NB4 (cell line): ENCODE results near the gene PCDH7.

Experiments
- DNase-seq: peaks from one replicate; pipeline ENCODE4 v3.0.0; 2010; ENCODE audit warnings: low read depth
- H3K4me3 ChIP-seq: one replicate; pipeline ENCODE4 v1.5.1; 2011; ENCODE audit warnings: mild to moderate bottlenecking, low read depth, low read length, moderate library complexity
- MYC ChIP-seq: IDR thresholded peaks from 2 replicates; pipeline ENCODE4 v1.6.1; 2011; ENCODE audit warnings: low read depth, low read length
- POLR2A ChIP-seq: IDR thresholded peaks from 2 replicates; pipeline ENCODE4 v1.6.1; 2011; ENCODE audit warnings: mild to moderate bottlenecking; ENCODE audit not compliant: insufficient read length; ENCODE audit errors: extremely low read depth
- TF ChIP-seq, protein P1 (sequence below): IDR thresholded peaks from 2 replicates; pipeline ENCODE4 v1.6.1; 2011; ENCODE audit warnings: low read depth, low read length
- TF ChIP-seq, protein P2 (sequence below): IDR thresholded peaks from one replicate; pipeline ENCODE4 v1.5.1; 2012; ENCODE audit warnings: low read depth, low read length

PCDH7 gene

DNA sequence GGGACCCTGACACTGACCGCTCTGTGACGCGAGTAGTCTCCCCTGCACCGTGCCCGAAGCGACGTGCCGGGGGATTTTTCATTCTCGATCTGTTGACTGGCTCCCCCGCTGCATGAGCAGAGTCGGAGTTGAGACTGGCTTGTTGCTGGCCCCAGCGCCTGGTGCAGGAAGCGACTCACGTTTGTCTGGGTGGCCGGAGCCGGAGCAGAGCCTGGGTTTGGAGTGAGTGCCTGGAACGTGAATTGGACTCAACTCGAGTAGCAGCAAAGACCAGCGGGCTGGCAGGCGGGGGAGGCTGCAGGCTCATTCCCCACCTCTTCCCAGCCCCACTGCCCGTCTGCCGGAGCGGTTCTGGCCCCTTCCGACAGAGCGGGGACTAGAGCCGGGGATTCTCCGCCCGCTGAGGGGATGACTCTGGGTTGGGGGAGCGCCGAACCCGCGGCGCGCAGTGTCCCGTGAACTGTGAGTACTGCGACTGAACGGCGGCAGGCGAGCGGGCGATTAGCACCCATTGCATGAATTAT, 554 bp downstream of the PCDH7 start:
- no peak for DNase-seq
- no peak overlapping the region for H3K4me3 ChIP-seq
- TF ChIP-seq, protein P1, sequence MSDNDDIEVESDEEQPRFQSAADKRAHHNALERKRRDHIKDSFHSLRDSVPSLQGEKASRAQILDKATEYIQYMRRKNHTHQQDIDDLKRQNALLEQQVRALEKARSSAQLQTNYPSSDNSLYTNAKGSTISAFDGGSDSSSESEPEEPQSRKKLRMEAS, result no peak
- no peak for TF ChIP-seq POLR2A
- TF ChIP-seq, protein P2, sequence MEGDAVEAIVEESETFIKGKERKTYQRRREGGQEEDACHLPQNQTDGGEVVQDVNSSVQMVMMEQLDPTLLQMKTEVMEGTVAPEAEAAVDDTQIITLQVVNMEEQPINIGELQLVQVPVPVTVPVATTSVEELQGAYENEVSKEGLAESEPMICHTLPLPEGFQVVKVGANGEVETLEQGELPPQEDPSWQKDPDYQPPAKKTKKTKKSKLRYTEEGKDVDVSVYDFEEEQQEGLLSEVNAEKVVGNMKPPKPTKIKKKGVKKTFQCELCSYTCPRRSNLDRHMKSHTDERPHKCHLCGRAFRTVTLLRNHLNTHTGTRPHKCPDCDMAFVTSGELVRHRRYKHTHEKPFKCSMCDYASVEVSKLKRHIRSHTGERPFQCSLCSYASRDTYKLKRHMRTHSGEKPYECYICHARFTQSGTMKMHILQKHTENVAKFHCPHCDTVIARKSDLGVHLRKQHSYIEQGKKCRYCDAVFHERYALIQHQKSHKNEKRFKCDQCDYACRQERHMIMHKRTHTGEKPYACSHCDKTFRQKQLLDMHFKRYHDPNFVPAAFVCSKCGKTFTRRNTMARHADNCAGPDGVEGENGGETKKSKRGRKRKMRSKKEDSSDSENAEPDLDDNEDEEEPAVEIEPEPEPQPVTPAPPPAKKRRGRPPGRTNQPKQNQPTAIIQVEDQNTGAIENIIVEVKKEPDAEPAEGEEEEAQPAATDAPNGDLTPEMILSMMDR, result no peak
- TF ChIP-seq MYC, result no peak

DNA sequence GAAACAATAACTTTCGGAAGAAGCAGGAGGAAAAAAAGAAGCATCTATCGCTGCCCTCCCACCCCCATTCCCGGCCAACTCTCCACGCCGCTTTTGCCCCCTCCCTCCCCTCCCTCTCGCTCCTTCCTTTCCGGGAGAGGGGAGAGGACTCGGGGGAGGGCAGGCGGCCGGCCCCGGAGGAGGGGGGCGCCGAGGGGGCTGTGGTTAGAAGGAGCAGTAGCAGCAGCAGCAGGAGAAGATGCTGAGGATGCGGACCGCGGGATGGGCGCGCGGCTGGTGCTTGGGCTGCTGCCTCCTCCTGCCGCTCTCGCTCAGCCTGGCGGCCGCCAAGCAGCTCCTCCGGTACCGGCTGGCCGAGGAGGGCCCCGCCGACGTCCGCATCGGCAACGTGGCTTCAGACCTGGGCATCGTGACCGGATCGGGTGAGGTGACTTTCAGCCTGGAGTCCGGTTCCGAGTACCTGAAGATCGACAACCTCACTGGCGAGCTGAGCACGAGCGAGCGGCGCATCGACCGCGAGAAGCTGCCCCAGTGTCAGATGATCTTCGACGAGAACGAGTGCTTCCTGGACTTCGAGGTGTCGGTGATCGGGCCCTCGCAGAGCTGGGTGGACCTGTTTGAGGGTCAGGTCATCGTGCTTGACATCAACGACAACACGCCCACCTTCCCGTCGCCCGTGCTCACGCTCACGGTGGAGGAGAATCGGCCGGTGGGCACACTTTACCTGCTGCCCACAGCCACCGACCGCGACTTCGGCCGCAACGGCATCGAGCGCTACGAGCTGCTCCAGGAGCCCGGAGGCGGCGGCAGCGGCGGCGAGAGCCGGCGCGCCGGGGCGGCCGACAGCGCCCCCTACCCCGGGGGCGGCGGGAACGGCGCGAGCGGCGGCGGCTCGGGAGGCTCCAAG, 1.3 kb downstream of the PCDH7 start:
- TF ChIP-seq, protein P2, result no peak
- TF ChIP-seq POLR2A (no peak), MYC (no peak)
- TF ChIP-seq, protein P1, result no peak
- H3K4me3 ChIP-seq, result no peak overlapping the region
- DNase-seq, result no peak

DNA sequence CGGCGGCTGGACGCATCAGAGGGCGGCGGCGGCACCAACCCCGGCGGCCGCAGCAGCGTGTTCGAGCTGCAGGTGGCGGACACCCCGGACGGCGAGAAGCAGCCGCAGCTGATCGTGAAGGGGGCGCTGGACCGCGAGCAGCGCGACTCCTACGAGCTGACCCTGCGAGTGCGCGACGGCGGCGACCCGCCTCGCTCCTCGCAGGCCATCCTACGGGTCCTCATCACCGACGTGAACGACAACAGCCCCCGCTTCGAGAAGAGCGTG, 1.9 kb downstream of the PCDH7 start:
- DNase-seq, result no peak
- H3K4me3 ChIP-seq, result no peak overlapping the region
- TF ChIP-seq, protein P1, result no peak
- TF ChIP-seq POLR2A, result no peak

DNA sequence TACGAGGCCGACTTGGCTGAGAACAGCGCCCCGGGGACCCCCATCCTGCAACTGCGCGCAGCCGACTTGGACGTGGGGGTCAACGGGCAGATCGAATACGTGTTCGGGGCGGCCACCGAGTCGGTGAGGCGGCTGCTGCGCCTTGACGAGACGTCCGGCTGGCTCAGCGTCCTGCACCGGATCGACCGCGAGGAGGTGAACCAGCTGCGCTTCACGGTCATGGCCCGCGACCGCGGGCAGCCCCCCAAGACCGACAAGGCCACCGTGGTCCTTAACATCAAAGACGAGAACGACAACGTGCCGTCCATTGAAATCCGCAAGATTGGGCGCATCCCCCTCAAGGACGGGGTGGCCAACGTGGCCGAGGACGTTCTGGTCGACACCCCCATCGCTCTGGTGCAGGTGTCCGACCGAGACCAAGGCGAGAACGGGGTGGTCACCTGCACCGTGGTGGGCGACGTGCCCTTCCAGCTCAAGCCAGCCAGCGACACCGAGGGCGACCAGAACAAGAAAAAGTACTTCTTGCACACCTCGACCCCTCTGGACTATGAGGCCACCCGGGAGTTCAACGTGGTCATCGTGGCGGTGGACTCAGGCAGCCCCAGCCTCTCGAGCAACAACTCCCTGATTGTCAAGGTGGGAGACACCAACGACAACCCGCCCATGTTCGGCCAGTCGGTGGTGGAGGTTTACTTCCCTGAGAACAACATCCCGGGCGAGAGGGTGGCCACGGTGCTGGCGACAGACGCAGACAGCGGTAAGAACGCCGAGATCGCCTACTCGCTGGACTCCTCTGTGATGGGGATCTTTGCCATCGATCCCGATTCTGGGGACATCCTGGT, 2.4 kb downstream of the PCDH7 start:
- TF ChIP-seq MYC (no peak), POLR2A (no peak)
- TF ChIP-seq, protein P2, result no peak
- TF ChIP-seq, protein P1, result no peak
- no peak for DNase-seq
- no peak overlapping the region for H3K4me3 ChIP-seq

DNA sequence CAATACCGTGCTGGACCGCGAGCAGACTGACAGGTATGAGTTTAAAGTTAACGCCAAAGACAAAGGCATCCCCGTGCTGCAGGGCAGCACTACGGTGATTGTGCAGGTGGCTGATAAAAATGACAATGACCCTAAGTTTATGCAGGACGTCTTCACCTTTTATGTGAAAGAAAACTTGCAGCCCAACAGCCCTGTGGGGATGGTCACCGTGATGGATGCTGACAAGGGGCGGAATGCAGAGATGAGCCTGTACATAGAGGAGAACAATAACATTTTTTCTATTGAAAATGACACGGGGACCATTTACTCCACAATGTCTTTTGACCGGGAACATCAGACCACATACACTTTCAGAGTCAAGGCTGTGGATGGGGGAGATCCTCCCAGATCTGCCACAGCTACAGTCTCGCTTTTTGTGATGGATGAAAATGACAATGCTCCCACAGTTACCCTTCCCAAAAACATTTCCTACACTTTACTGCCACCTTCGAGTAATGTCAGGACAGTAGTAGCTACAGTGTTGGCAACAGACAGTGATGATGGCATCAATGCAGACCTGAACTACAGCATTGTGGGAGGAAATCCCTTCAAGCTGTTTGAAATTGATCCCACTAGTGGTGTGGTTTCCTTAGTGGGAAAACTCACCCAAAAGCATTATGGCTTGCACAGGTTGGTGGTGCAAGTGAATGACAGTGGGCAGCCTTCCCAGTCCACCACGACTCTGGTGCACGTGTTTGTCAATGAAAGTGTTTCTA, 3.2 kb downstream of the PCDH7 start:
- DNase-seq, result no peak
- H3K4me3 ChIP-seq, result no peak overlapping the region
- TF ChIP-seq, protein P2, result no peak
- TF ChIP-seq MYC (no peak), POLR2A (no peak)
- TF ChIP-seq, protein P1, result no peak
